ENCODE measurements around the gene ENOX1. TPM values are rescaled to one million over a fixed set of nuclear protein-coding genes. Genes with fewer than 3 reads are reported as not detected.

Gene ENOX1
- total RNA-seq, 1 experiment from 2014 or later = 0.95 TPM

DNA sequence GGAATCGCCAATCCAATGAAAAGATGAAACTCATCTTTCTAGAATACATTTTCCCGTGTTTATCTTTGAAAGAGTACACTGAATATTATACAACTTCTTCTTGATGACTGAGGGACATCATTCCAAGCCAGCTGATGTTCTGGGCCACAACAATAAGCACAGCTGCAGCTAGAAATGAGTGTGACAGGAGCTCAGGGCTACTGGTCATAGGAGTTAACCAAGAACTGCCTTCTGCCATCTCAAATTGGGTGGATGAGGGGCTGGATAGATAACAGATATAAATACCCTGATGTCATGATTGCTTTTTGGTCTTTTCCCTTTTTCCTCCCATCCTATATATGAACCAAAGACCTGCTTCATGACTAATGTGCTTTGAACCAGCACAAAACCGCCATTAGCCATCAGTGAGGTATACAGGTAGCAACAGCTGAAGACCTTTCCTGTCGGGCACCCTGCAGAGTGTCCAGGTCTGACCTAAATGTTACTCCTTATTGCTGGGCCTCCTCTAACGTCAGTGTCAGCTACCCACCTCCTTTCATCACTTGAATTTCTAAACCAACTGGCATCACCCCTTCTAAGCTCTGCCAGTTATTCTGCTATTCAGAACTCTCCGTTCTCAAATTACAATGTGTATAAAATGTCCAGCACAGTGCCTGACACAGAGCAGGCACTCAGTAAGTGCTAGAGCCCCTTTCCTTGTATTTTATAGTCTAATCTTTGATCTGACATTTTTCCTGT, 178.2 kb downstream of the ENOX1 start:
- CTCF ChIA-PET = no interaction called here
- Histone ChIP-seq H3K9me3 (ENCODE audit: low read length) (no peaks in the 10 kb centered on the region), H3K27me3 (ENCODE audit: low read length) (no peaks in the 10 kb centered on the region), H4K20me1 (ENCODE audit: low read length) (no peaks in the 10 kb centered on the region), H2AFZ (ENCODE audit: low read length) (no peak overlapping the region), H3K79me2 (ENCODE audit: low read length) (no peaks in the 10 kb centered on the region), H3K36me3 (ENCODE audit: low read depth, low read length) (no peaks in the 10 kb centered on the region), H3F3A (ENCODE audit: low read length, unreplicated experiment) (no peaks in the 10 kb centered on the region), H3K4me3 (ENCODE audit: low read length) (no peak overlapping the region), H3K27ac (ENCODE audit: low read length) (no peak overlapping the region), H3K4me1 (ENCODE audit: insufficient read depth, low read length) (no peaks in the 10 kb centered on the region), H3K9ac (ENCODE audit: low read length) (no peak overlapping the region), H3K4me2 (ENCODE audit: low read length) (no peak overlapping the region), H3K9me2 (replicated peaks; ENCODE audit: low read length) (no peaks in the 10 kb centered on the region)
- TF ChIP-seq, protein P1, sequence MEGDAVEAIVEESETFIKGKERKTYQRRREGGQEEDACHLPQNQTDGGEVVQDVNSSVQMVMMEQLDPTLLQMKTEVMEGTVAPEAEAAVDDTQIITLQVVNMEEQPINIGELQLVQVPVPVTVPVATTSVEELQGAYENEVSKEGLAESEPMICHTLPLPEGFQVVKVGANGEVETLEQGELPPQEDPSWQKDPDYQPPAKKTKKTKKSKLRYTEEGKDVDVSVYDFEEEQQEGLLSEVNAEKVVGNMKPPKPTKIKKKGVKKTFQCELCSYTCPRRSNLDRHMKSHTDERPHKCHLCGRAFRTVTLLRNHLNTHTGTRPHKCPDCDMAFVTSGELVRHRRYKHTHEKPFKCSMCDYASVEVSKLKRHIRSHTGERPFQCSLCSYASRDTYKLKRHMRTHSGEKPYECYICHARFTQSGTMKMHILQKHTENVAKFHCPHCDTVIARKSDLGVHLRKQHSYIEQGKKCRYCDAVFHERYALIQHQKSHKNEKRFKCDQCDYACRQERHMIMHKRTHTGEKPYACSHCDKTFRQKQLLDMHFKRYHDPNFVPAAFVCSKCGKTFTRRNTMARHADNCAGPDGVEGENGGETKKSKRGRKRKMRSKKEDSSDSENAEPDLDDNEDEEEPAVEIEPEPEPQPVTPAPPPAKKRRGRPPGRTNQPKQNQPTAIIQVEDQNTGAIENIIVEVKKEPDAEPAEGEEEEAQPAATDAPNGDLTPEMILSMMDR (conservative IDR thresholded peaks at IDR 0.05; ENCODE audit: low read depth, low read length) = no peak
- no peak for TF ChIP-seq EZH2phosphoT487 (IDR thresholded peaks at IDR 0.05; ENCODE audit: borderline replicate concordance, low read length)
- no peak for TF ChIP-seq EZH2 (IDR thresholded peaks at IDR 0.05; ENCODE audit: low read length, unreplicated experiment)
- POLR2A ChIA-PET (ENCODE audit: unreplicated experiment) = no interaction called here
- no peak for DNase-seq
- no peak for ATAC-seq
- BruUV-seq (replicated peaks) = no TSS peak
- intact Hi-C loops (cut with micrococcal nuclease) = no loop called here

DNA sequence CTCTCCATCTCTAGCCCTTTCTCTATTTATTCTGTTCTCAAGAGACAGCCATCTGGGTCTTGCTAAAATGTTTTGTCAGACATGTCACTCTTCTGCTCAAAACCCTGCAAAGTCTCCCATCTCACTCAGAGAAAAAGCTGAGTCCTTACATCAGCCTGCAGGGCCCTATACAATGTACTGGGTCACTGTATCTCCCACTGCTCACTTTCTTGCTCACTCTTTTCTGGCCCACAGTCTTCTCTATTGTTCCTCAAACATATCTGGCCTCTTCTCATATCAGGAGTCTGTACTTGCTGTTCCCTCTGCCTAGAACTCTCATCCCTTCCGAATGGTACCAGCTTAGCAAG, 189.2 kb downstream of the ENOX1 start:
- no peak for DNase-seq
- Histone ChIP-seq H3K4me3 (ENCODE audit: low read length) (no peak overlapping the region), H3K9ac (ENCODE audit: low read length) (no peak overlapping the region), H3K79me2 (ENCODE audit: low read length) (no peaks in the 10 kb centered on the region), H3F3A (ENCODE audit: low read length, unreplicated experiment) (no peaks in the 10 kb centered on the region), H2AFZ (ENCODE audit: low read length) (no peak overlapping the region), H3K27ac (ENCODE audit: low read length) (no peak overlapping the region), H3K4me2 (ENCODE audit: low read length) (no peak overlapping the region), H3K9me3 (ENCODE audit: low read length) (no peaks in the 10 kb centered on the region), H3K36me3 (ENCODE audit: low read depth, low read length) (no peaks in the 10 kb centered on the region), H4K20me1 (ENCODE audit: low read length) (no peaks in the 10 kb centered on the region), H3K9me2 (replicated peaks; ENCODE audit: low read length) (no peaks in the 10 kb centered on the region), H3K27me3 (ENCODE audit: low read length) (no peaks in the 10 kb centered on the region), H3K4me1 (ENCODE audit: insufficient read depth, low read length) (no peaks in the 10 kb centered on the region)
- intact Hi-C loops (cut with micrococcal nuclease) = no loop called here
- CTCF ChIA-PET = no interaction called here
- no TSS peak for BruUV-seq (replicated peaks)
- ATAC-seq = no peak
- POLR2A ChIA-PET (ENCODE audit: unreplicated experiment) = no interaction called here
- TF ChIP-seq, protein P1 (conservative IDR thresholded peaks at IDR 0.05; ENCODE audit: low read depth, low read length) = no peak
- TF ChIP-seq EZH2phosphoT487 (IDR thresholded peaks at IDR 0.05; ENCODE audit: borderline replicate concordance, low read length) = no peak
- TF ChIP-seq EZH2 (IDR thresholded peaks at IDR 0.05; ENCODE audit: low read length, unreplicated experiment) = no peak

DNA sequence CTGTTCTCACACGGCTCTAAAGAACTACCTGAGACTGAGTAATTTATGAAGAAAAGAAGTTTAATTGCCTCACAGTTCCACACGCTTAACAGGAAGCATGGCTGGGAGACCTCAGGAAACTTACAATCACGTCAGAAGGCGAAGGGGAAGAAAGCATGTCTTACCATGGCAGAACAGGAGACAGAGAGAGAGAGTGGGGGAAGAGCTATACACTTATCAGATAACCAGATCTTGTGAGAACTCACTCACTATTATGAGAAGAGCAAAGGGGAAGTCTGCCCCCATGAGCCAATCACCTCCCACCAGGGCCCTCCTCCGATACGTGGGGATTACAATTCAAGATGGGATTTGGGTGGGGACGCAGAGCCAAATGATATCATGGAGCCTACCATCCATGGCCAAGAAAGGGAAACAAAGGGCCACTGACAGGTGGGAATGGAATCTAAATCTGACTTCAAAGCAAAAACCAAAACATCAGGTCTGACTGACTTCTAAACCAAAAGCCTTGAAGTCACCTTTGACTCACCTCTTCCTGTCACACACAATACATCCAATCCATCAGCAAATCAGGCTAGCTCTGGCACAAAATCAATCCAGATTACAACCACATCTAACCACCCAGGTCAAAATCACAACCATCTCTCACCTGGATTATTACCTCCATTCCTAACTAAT, 189.7 kb downstream of the ENOX1 start:
- H3K36me3 ChIP-seq (ENCODE audit: low read depth, low read length) = no peaks in the 10 kb centered on the region
- H3F3A ChIP-seq (ENCODE audit: low read length, unreplicated experiment) = no peaks in the 10 kb centered on the region
- H3K4me1 ChIP-seq (ENCODE audit: insufficient read depth, low read length) = no peaks in the 10 kb centered on the region
- intact Hi-C loops (cut with micrococcal nuclease) = no loop called here
- TF ChIP-seq EZH2 (IDR thresholded peaks at IDR 0.05; ENCODE audit: low read length, unreplicated experiment) (no peak), EZH2phosphoT487 (IDR thresholded peaks at IDR 0.05; ENCODE audit: borderline replicate concordance, low read length) (no peak)
- TF ChIP-seq, protein P1 (conservative IDR thresholded peaks at IDR 0.05; ENCODE audit: low read depth, low read length) = no peak
- ChIA-PET CTCF (no interaction called here), POLR2A (ENCODE audit: unreplicated experiment) (no interaction called here)
- H3K4me2 ChIP-seq (ENCODE audit: low read length) = no peak overlapping the region
- no peaks in the 10 kb centered on the region for H3K9me3 ChIP-seq (ENCODE audit: low read length)
- H3K9ac ChIP-seq (ENCODE audit: low read length) = no peak overlapping the region
- no peaks in the 10 kb centered on the region for H3K9me2 ChIP-seq (replicated peaks; ENCODE audit: low read length)
- ATAC-seq = no peak
- H3K4me3 ChIP-seq (ENCODE audit: low read length) = no peak overlapping the region
- no peak for DNase-seq
- no peaks in the 10 kb centered on the region for H4K20me1 ChIP-seq (ENCODE audit: low read length)
- no TSS peak for BruUV-seq (replicated peaks)
- no peaks in the 10 kb centered on the region for H3K27me3 ChIP-seq (ENCODE audit: low read length)
- H2AFZ ChIP-seq (ENCODE audit: low read length) = no peak overlapping the region
- H3K27ac ChIP-seq (ENCODE audit: low read length) = no peak overlapping the region
- H3K79me2 ChIP-seq (ENCODE audit: low read length) = no peaks in the 10 kb centered on the region
